WTC11 (cell line): Measurements from ENCODE around the gene GATD1. TPM values are rescaled to one million over a fixed set of nuclear protein-coding genes. Genes with fewer than 3 reads are reported as not detected.
A peak's percentile ranks its signal among the peaks of the same experiment; 100 is the strongest.

Experiments
- ATAC-seq: fragments of 200-7000 bp; cut with Tn5 transposase; 2 replicates; pipeline ENCODE4 v1.10.0; 2021; ENCODE audit warnings: mild to moderate bottlenecking, moderate library complexity
- CTCF ChIA-PET: fragments of 300-600 bp; sonication (Branson Sonifier 250); formaldehyde crosslinking; loops from one replicate; lab custom pipeline; 2021; ENCODE audit warnings: antibody characterized with exemption; lab: Charles Lee
- POLR2A ChIA-PET: fragments of 350-600 bp; sonication (Branson Sonifier 250); formaldehyde crosslinking; loops from one replicate; lab custom pipeline; 2021; ENCODE audit warnings: antibody characterized with exemption; lab: Charles Lee
- DNase-seq: peaks from one replicate; pipeline ENCODE4 v3.0.0; 2021; ENCODE audit warnings: low spot score
- H3K27ac Mint-ChIP-seq: 2 replicates; pipeline ENCODE4 v1.8.0; 2021; ENCODE audit warnings: mixed read lengths
- H3K27me3 Mint-ChIP-seq: 2 replicates; pipeline ENCODE4 v1.8.0; 2021; ENCODE audit warnings: low read depth, mild to moderate bottlenecking, moderate library complexity, mixed read lengths
- H3K36me3 Mint-ChIP-seq: 2 replicates; pipeline ENCODE4 v1.8.0; 2021; ENCODE audit warnings: mixed read lengths
- H3K4me1 Mint-ChIP-seq: 2 replicates; pipeline ENCODE4 v1.8.0; 2022; ENCODE audit warnings: mixed read lengths
- H3K4me3 Mint-ChIP-seq: 2 replicates; pipeline ENCODE4 v1.8.0; 2021; ENCODE audit warnings: mild to moderate bottlenecking, moderate library complexity, mixed read lengths
- H3K9me3 Mint-ChIP-seq: 2 replicates; pipeline ENCODE4 v1.8.0; 2021; ENCODE audit warnings: mixed read lengths
- AFF4 ChIP-seq: sonication (generic); formaldehyde crosslinking; IDR thresholded peaks from 2 replicates; pipeline ENCODE4 v1.8.1; 2023; ENCODE audit warnings: mild to moderate bottlenecking, missing genetic modification reagents, borderline replicate concordance
- CBFB ChIP-seq: sonication (generic); formaldehyde crosslinking; IDR thresholded peaks from 2 replicates; pipeline ENCODE4 v1.8.1; 2022; ENCODE audit warnings: mild to moderate bottlenecking, low read depth, missing genetic modification reagents
- CREB1 ChIP-seq: sonication (generic); formaldehyde crosslinking; IDR thresholded peaks from 2 replicates; pipeline ENCODE4 v1.8.0; 2023; ENCODE audit warnings: mild to moderate bottlenecking, missing genetic modification reagents
- CREM ChIP-seq: sonication (generic); formaldehyde crosslinking; IDR thresholded peaks from 2 replicates; pipeline ENCODE4 v1.8.1; 2022; ENCODE audit warnings: mild to moderate bottlenecking, missing genetic modification reagents, moderate library complexity
- ETV6 ChIP-seq: sonication (generic); formaldehyde crosslinking; IDR thresholded peaks from 2 replicates; pipeline ENCODE4 v1.8.1; 2022; ENCODE audit warnings: mild to moderate bottlenecking, missing genetic modification reagents
- FOXJ3 ChIP-seq: sonication (generic); formaldehyde crosslinking; IDR thresholded peaks from 2 replicates; pipeline ENCODE4 v1.9.0; 2021; ENCODE audit warnings: missing genetic modification reagents, mild to moderate bottlenecking, borderline replicate concordance
- FOXP4 ChIP-seq: sonication (generic); formaldehyde crosslinking; IDR thresholded peaks from 2 replicates; pipeline ENCODE4 v1.8.0; 2022; ENCODE audit warnings: mild to moderate bottlenecking, missing genetic modification reagents
- GRHL2 ChIP-seq: fragments of 250-450 bp; sonication (Bioruptor Pico); IDR thresholded peaks from 2 replicates; pipeline ENCODE4 v1.8.0; 2022; ENCODE audit warnings: mild to moderate bottlenecking, moderate library complexity; ENCODE audit not compliant: insufficient replicate concordance, severe bottlenecking
- IRF2 ChIP-seq: sonication (generic); formaldehyde crosslinking; IDR thresholded peaks from 2 replicates; pipeline ENCODE4 v1.8.0; 2022; ENCODE audit warnings: low read depth, missing genetic modification reagents, borderline replicate concordance
- JUN ChIP-seq: sonication (generic); formaldehyde crosslinking; IDR thresholded peaks from 2 replicates; pipeline ENCODE4 v1.8.0; 2023; ENCODE audit warnings: mild to moderate bottlenecking, missing genetic modification reagents
- MAX ChIP-seq: sonication (generic); formaldehyde crosslinking; IDR thresholded peaks from 2 replicates; pipeline ENCODE4 v1.8.0; 2022; ENCODE audit warnings: mild to moderate bottlenecking, missing genetic modification reagents
- NFATC4 ChIP-seq: fragments of 250-450 bp; sonication (Bioruptor Pico); IDR thresholded peaks from 2 replicates; pipeline ENCODE4 v1.9.0; 2021; ENCODE audit warnings: mild to moderate bottlenecking
- OVOL2 ChIP-seq: fragments of 250-450 bp; sonication (Bioruptor Pico); IDR thresholded peaks from 2 replicates; pipeline ENCODE4 v1.9.0; 2021; ENCODE audit warnings: mild to moderate bottlenecking, borderline replicate concordance
- RORB ChIP-seq: fragments of 250-450 bp; sonication (Bioruptor Pico); IDR thresholded peaks from 2 replicates; pipeline ENCODE4 v1.9.0; 2021; ENCODE audit warnings: mild to moderate bottlenecking
- SMAD4 ChIP-seq: sonication (generic); formaldehyde crosslinking; IDR thresholded peaks from 2 replicates; pipeline ENCODE4 v1.8.0; 2022; ENCODE audit warnings: mild to moderate bottlenecking, missing genetic modification reagents
- SP1 ChIP-seq: sonication (generic); formaldehyde crosslinking; conservative IDR thresholded peaks from 2 replicates; pipeline ENCODE4 v1.8.1; 2022; ENCODE audit warnings: missing genetic modification reagents
- STAT6 ChIP-seq: sonication (generic); formaldehyde crosslinking; conservative IDR thresholded peaks from 2 replicates; pipeline ENCODE4 v1.8.1; 2023; ENCODE audit warnings: mild to moderate bottlenecking, low read depth, missing genetic modification reagents, moderate library complexity
- ZNF121 ChIP-seq: sonication (generic); formaldehyde crosslinking; IDR thresholded peaks from 2 replicates; pipeline ENCODE4 v1.8.0; 2023; ENCODE audit warnings: missing genetic modification reagents
- total RNA-seq: library from RNA; stranded (reverse); gene quantifications from 3 replicates; pipeline ENCODE4 v1.2.3, GENCODE V29; 2021
- TF ChIP-seq, protein P1 (sequence below): sonication (generic); formaldehyde crosslinking; IDR thresholded peaks from 2 replicates; pipeline ENCODE4 v1.8.0; 2022; ENCODE audit warnings: mild to moderate bottlenecking, missing genetic modification reagents
- TF ChIP-seq, protein P2 (sequence below): sonication (generic); formaldehyde crosslinking; IDR thresholded peaks from 2 replicates; pipeline ENCODE4 v1.8.1; 2022; ENCODE audit warnings: low read depth, missing genetic modification reagents, borderline replicate concordance
- TF ChIP-seq, protein P3 (sequence below): sonication (generic); formaldehyde crosslinking; IDR thresholded peaks from 2 replicates; pipeline ENCODE4 v1.8.1; 2023; ENCODE audit warnings: mild to moderate bottlenecking, moderate library complexity, missing genetic modification reagents

GATD1 gene
- total RNA-seq, 1 experiment from 2014 or later: 87.6 TPM

- POLR2A ChIA-PET: interaction anchor here (0.6 to 1.0 kb wide), 2 partner anchors 27 to 74 kb away, joined by 3 to 4 read pairs; partner anchors contain the start of genes POLR2L and TSPAN4
- Mint-ChIP-seq H3K4me3 (no peak overlapping the region), H3K4me1 (peaks cover 20% of the 10 kb centered on the region), H3K9me3 (no peaks in the 10 kb centered on the region), H3K36me3 (peaks cover 21% of the 10 kb centered on the region), H3K27ac (no peak overlapping the region)
- no peak for ATAC-seq
- CTCF ChIA-PET: interaction anchor here (1.0 to 1.6 kb wide), 4 partner anchors 14 to 32 kb away, joined by 3 to 8 read pairs (median 4); no protein-coding TSS in a partner anchor
- DNase-seq: no peak
- TF ChIP-seq CREB1 (CRISPR knock-in tag) (no peak), JUN (CRISPR knock-in tag) (no peak), RORB (CRISPR knock-in tag) (no peak), CREM (CRISPR knock-in tag) (no peak), FOXJ3 (no peak), IRF2 (no peak), OVOL2 (CRISPR knock-in tag) (no peak), SP1 (no peak), NFATC4 (CRISPR knock-in tag) (no peak)
- TF ChIP-seq, protein P1, sequence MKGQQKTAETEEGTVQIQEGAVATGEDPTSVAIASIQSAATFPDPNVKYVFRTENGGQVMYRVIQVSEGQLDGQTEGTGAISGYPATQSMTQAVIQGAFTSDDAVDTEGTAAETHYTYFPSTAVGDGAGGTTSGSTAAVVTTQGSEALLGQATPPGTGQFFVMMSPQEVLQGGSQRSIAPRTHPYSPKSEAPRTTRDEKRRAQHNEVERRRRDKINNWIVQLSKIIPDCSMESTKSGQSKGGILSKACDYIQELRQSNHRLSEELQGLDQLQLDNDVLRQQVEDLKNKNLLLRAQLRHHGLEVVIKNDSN (CRISPR knock-in tag): no peak
- TF ChIP-seq, all 79 proteins: peak for 0
- no peaks in the 10 kb centered on the region for H3K27me3 Mint-ChIP-seq
These were observed 38.6 kb upstream of the GATD1 start for GRCh38 chr11:815675-816432.

- Mint-ChIP-seq H3K9me3 (no peaks in the 10 kb centered on the region), H3K27me3 (no peaks in the 10 kb centered on the region), H3K4me3 (no peak overlapping the region), H3K4me1 (peaks cover 30% of the 10 kb centered on the region), H3K36me3 (peaks cover 28% of the 10 kb centered on the region), H3K27ac (peak overlapping the region; percentile 82; the same call in 1 of the 2 replicates)
- ChIA-PET CTCF (interaction anchor here (0.5 kb wide), 1 partner anchor 68 kb away, joined by 3 read pairs; no protein-coding TSS in a partner anchor), POLR2A (no interaction called here)
- ATAC-seq: peak; percentile 2
- no peak for DNase-seq
- TF ChIP-seq FOXP4 (CRISPR knock-in tag) (no peak), ZNF121 (no peak), GRHL2 (CRISPR knock-in tag) (no peak), STAT6 (CRISPR knock-in tag) (no peak), CBFB (CRISPR knock-in tag) (no peak), ETV6 (CRISPR knock-in tag) (no peak), JUN (CRISPR knock-in tag) (no peak), MAX (CRISPR knock-in tag) (0 out of 2 replicates have a peak, but pooled peaks have one; percentile 16), AFF4 (CRISPR knock-in tag) (no peak), OVOL2 (CRISPR knock-in tag) (no peak), SMAD4 (CRISPR knock-in tag) (no peak)
- TF ChIP-seq, protein P2, sequence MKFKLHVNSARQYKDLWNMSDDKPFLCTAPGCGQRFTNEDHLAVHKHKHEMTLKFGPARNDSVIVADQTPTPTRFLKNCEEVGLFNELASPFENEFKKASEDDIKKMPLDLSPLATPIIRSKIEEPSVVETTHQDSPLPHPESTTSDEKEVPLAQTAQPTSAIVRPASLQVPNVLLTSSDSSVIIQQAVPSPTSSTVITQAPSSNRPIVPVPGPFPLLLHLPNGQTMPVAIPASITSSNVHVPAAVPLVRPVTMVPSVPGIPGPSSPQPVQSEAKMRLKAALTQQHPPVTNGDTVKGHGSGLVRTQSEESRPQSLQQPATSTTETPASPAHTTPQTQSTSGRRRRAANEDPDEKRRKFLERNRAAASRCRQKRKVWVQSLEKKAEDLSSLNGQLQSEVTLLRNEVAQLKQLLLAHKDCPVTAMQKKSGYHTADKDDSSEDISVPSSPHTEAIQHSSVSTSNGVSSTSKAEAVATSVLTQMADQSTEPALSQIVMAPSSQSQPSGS (CRISPR knock-in tag): no peak
- TF ChIP-seq, protein P3, sequence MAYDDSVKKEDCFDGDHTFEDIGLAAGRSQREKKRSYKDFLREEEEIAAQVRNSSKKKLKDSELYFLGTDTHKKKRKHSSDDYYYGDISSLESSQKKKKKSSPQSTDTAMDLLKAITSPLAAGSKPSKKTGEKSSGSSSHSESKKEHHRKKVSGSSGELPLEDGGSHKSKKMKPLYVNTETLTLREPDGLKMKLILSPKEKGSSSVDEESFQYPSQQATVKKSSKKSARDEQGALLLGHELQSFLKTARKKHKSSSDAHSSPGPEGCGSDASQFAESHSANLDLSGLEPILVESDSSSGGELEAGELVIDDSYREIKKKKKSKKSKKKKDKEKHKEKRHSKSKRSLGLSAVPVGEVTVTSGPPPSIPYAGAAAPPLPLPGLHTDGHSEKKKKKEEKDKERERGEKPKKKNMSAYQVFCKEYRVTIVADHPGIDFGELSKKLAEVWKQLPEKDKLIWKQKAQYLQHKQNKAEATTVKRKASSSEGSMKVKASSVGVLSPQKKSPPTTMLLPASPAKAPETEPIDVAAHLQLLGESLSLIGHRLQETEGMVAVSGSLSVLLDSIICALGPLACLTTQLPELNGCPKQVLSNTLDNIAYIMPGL: no peak
These were observed 36.3 kb upstream of the GATD1 start for GRCh38 chr11:813456-814096.
